Caco-2 (cell line): ENCODE results near the gene APC2. TPM values are rescaled to one million over a fixed set of nuclear protein-coding genes. Genes with fewer than 3 reads are reported as not detected.

Source experiments
- BruUV-seq: library from RNA; stranded (reverse); fragments of 400-500 nt; replicated peaks from 2 replicates; lab custom pipeline; 2021; lab: Mats Ljungman, UMichigan
- CTCF ChIA-PET: fragments of 300-600 bp; sonication (Branson Sonifier 250); formaldehyde crosslinking; loops from one replicate; lab custom pipeline; 2022; ENCODE audit warnings: antibody characterized with exemption; lab: Charles Lee
- POLR2A ChIA-PET: fragments of 300-600 bp; sonication (Branson Sonifier 250); formaldehyde crosslinking; loops from one replicate; lab custom pipeline; 2022; ENCODE audit warnings: antibody characterized with exemption; lab: Charles Lee
- DNase-seq, 2 experiments: peaks; one replicate each; pipeline versions ENCODE4 v3.0.0 to v3.0.0-alpha.2; 2020 to 2022
- H3K27me3 ChIP-seq: replicated peaks from 2 replicates; pipeline ENCODE4 v1.6.0; 2011; ENCODE audit warnings: low read length; ENCODE audit not compliant: control insufficient read depth, insufficient read depth
- H3K36me3 ChIP-seq: 2 replicates; pipeline ENCODE4 v1.5.1; 2011; ENCODE audit warnings: low read length; ENCODE audit not compliant: control insufficient read depth, insufficient read depth
- H3K4me1 ChIP-seq: fragments of 250-450 bp; sonication (Bioruptor Pico); 2 replicates; pipeline ENCODE4 v1.5.1; 2020; ENCODE audit warnings: mild to moderate bottlenecking
- H3K4me3 ChIP-seq: 2 replicates; pipeline ENCODE4 v1.5.1; 2011; ENCODE audit warnings: low read depth, mild to moderate bottlenecking, control low read depth, low read length
- H3K9me3 ChIP-seq: fragments of 250-450 bp; sonication (Bioruptor Pico); 2 replicates; pipeline ENCODE4 v1.5.1; 2020; ENCODE audit warnings: mild to moderate bottlenecking, moderate library complexity
- H3K27ac Mint-ChIP-seq: one replicate; pipeline ENCODE4 v1.8.0; 2022; ENCODE audit warnings: mixed read lengths; ENCODE audit not compliant: unreplicated experiment
- H3K27me3 Mint-ChIP-seq: one replicate; pipeline ENCODE4 v1.8.0; 2022; ENCODE audit warnings: mixed read lengths; ENCODE audit not compliant: insufficient read depth, unreplicated experiment
- H3K36me3 Mint-ChIP-seq: one replicate; pipeline ENCODE4 v1.8.0; 2022; ENCODE audit warnings: mild to moderate bottlenecking, mixed read lengths; ENCODE audit not compliant: insufficient read depth, unreplicated experiment
- H3K4me1 Mint-ChIP-seq: one replicate; pipeline ENCODE4 v1.8.0; 2022; ENCODE audit warnings: low read depth, mixed read lengths; ENCODE audit not compliant: unreplicated experiment
- H3K4me3 Mint-ChIP-seq: one replicate; pipeline ENCODE4 v1.8.0; 2022; ENCODE audit warnings: mild to moderate bottlenecking, moderate library complexity, mixed read lengths; ENCODE audit not compliant: unreplicated experiment
- H3K9me3 Mint-ChIP-seq: one replicate; pipeline ENCODE4 v1.8.0; 2022; ENCODE audit warnings: mixed read lengths; ENCODE audit not compliant: unreplicated experiment
- CTCF ChIP-seq, 2 experiments: fragments of 200-600 bp in 1 of 2; IDR thresholded peaks; 1 replicate in 1 of 2; 2 replicates in 1 of 2; pipeline versions ENCODE4 v1.5.1 to v1.8.0; 2011 to 2022; ENCODE audit warnings: antibody characterized with exemption in 1 of 2, control low read depth in 1 of 2, inconsistent platforms in 1 of 2, low read depth in 1 of 2, low read length in 1 of 2, mild to moderate bottlenecking in 1 of 2, moderate library complexity in 1 of 2; ENCODE audit not compliant: insufficient read depth in 1 of 2, severe bottlenecking in 1 of 2, unreplicated experiment in 1 of 2
- intact Hi-C: fragments of 100-400 bp; cut with micrococcal nuclease; formaldehyde crosslinking; loops from one replicate; pipeline ENCODE4 v1.10.0; 2022; ENCODE audit not compliant: unreplicated experiment
- total RNA-seq: library from RNA; stranded (reverse); gene quantifications from 2 replicates; pipeline ENCODE4 v1.2.3, GENCODE V29; 2022

The APC2 gene
- total RNA-seq, 1 experiment from 2014 or later: 9.5 TPM

GRCh38 chr19:1513499-1514294, 63.8 kb downstream of the APC2 start:
- Mint-ChIP-seq H3K27ac (no peak overlapping the region), H3K4me1 (peaks cover 6% of the 10 kb centered on the region), H3K9me3 (no peaks in the 10 kb centered on the region), H3K36me3 (peaks cover 6% of the 10 kb centered on the region), H3K4me3 (peak overlapping the region; percentile 73), H3K27me3 (no peaks in the 10 kb centered on the region)
- H3K36me3 ChIP-seq: peaks cover 1% of the 10 kb centered on the region; the same call in 1 of the 2 replicates
- H3K4me1 ChIP-seq: peaks cover 24% of the 10 kb centered on the region
- DNase-seq: peak; percentile 70 to 77
- peak overlapping the region; percentile 91 for H3K4me3 ChIP-seq
- BruUV-seq: no TSS peak
- POLR2A ChIA-PET: interaction anchor here (0.5 kb wide), 1 partner anchor 676 kb away, joined by 11 read pairs; no protein-coding TSS in a partner anchor
- CTCF ChIA-PET: interaction anchor here (0.6 kb wide), 1 partner anchor 21 kb away, joined by 5 read pairs; no protein-coding TSS in a partner anchor
- intact Hi-C loops: loop anchor here (2.0 kb wide), 1 partner anchor 23 kb away; the partner anchor contains the start of genes PCSK4 and REEP6
- TF ChIP-seq CTCF (IDR thresholded peaks at IDR 0.05; ENCODE audit: insufficient read depth in 1 of 2, low read depth in 1 of 2, low read length in 1 of 2, severe bottlenecking in 1 of 2, unreplicated experiment in 1 of 2): peak; percentile 69 to 83
- H3K27me3 ChIP-seq: no peaks in the 10 kb centered on the region
- no peaks in the 10 kb centered on the region for H3K9me3 ChIP-seq

- peaks cover 6% of the 10 kb centered on the region for H3K4me1 Mint-ChIP-seq
- POLR2A ChIA-PET: interaction anchor here (0.5 kb wide), 1 partner anchor 676 kb away, joined by 11 read pairs; no protein-coding TSS in a partner anchor
- intact Hi-C loops: no loop called here
- no peak for TF ChIP-seq CTCF (IDR thresholded peaks at IDR 0.05; ENCODE audit: insufficient read depth in 1 of 2, low read depth in 1 of 2, low read length in 1 of 2, severe bottlenecking in 1 of 2, unreplicated experiment in 1 of 2)
- no peaks in the 10 kb centered on the region for H3K9me3 ChIP-seq
- H3K36me3 ChIP-seq: peaks cover 1% of the 10 kb centered on the region; the same call in 1 of the 2 replicates
- no peak overlapping the region for H3K4me3 ChIP-seq
- peak overlapping the region; percentile 73 for H3K4me3 Mint-ChIP-seq
- no TSS peak for BruUV-seq
- H3K4me1 ChIP-seq: peaks cover 22% of the 10 kb centered on the region
- no peak for DNase-seq
- no peak overlapping the region for H3K27ac Mint-ChIP-seq
- H3K36me3 Mint-ChIP-seq: peaks cover 6% of the 10 kb centered on the region
- CTCF ChIA-PET: interaction anchor here (0.6 to 1.2 kb wide), 2 partner anchors 20 to 32 kb away, joined by 4 to 5 read pairs; no protein-coding TSS in a partner anchor
- H3K9me3 Mint-ChIP-seq: no peaks in the 10 kb centered on the region
- no peaks in the 10 kb centered on the region for H3K27me3 Mint-ChIP-seq
- no peaks in the 10 kb centered on the region for H3K27me3 ChIP-seq
Observed at GRCh38 chr19:1514295-1514661, 64.4 kb downstream of the APC2 start.

- intact Hi-C loops: no loop called here
- H3K36me3 ChIP-seq: peaks cover 1% of the 10 kb centered on the region; the same call in 1 of the 2 replicates
- BruUV-seq: no TSS peak
- no peaks in the 10 kb centered on the region for H3K27me3 ChIP-seq
- Mint-ChIP-seq H3K27me3 (no peaks in the 10 kb centered on the region), H3K36me3 (peaks cover under 1% of the 10 kb centered on the region), H3K27ac (no peak overlapping the region), H3K9me3 (no peaks in the 10 kb centered on the region), H3K4me3 (no peak overlapping the region), H3K4me1 (peaks cover 6% of the 10 kb centered on the region)
- H3K4me1 ChIP-seq: peaks cover 17% of the 10 kb centered on the region
- H3K4me3 ChIP-seq: no peak overlapping the region
- POLR2A ChIA-PET: interaction anchor here (0.6 kb wide), 1 partner anchor 70 kb away, joined by 5 read pairs; no protein-coding TSS in a partner anchor
- no peak for TF ChIP-seq CTCF (IDR thresholded peaks at IDR 0.05; ENCODE audit: insufficient read depth in 1 of 2, low read depth in 1 of 2, low read length in 1 of 2, severe bottlenecking in 1 of 2, unreplicated experiment in 1 of 2)
- H3K9me3 ChIP-seq: no peaks in the 10 kb centered on the region
- peak in 1 of 2 experiments; percentile 28 for DNase-seq
- CTCF ChIA-PET: interaction anchor here (0.7 to 1.2 kb wide), 2 partner anchors 24 to 31 kb away, joined by 4 read pairs; partner anchors contain the start of gene REEP6
Observed at GRCh38 chr19:1514986-1515721, 65.2 kb downstream of the APC2 start.
